Panc1 (cell line): ENCODE results near the gene GNLY. TPM values are rescaled to one million over a fixed set of nuclear protein-coding genes. Genes with fewer than 3 reads are reported as not detected.

Source experiments
- ATAC-seq: fragments of 200-7000 bp; cut with Tn5 transposase; 2 replicates; pipeline ENCODE4 v1.9.1; 2020; ENCODE audit warnings: mild to moderate bottlenecking, moderate library complexity
- BruUV-seq: library from RNA; stranded (reverse); fragments of 400-500 nt; replicated peaks from 2 replicates; lab custom pipeline; 2021; lab: Mats Ljungman, UMichigan
- CTCF ChIA-PET: fragments of 300-600 bp; sonication (Branson Sonifier 250); formaldehyde crosslinking; loops from one replicate; lab custom pipeline; 2022; ENCODE audit warnings: antibody characterized with exemption; lab: Charles Lee
- POLR2A ChIA-PET: fragments of 300-600 bp; sonication (Branson Sonifier 250); formaldehyde crosslinking; loops from one replicate; lab custom pipeline; 2022; ENCODE audit warnings: antibody characterized with exemption; lab: Charles Lee
- DNase-seq: peaks from one replicate; pipeline ENCODE4 v3.0.0-alpha.2; 2010; ENCODE audit warnings: low read depth, low spot score
- H3K27ac ChIP-seq: 2 replicates; pipeline ENCODE4 v1.5.1; 2011; ENCODE audit warnings: mild to moderate bottlenecking, low read length, inconsistent platforms
- H3K27me3 ChIP-seq: fragments of 200-500 bp; sonication (Bioruptor generic); 2 replicates; pipeline ENCODE4 v1.6.0; 2014; ENCODE audit warnings: low read length, inconsistent platforms; ENCODE audit not compliant: control insufficient read depth, insufficient read depth
- H3K36me3 ChIP-seq: fragments of 200-500 bp; sonication (Bioruptor generic); 2 replicates; pipeline ENCODE4 v1.5.1; 2014; ENCODE audit warnings: inconsistent platforms, mild to moderate bottlenecking, low read length, moderate library complexity; ENCODE audit not compliant: control insufficient read depth, insufficient read depth
- H3K4me1 ChIP-seq: 2 replicates; pipeline ENCODE4 v1.5.1; 2011; ENCODE audit warnings: inconsistent platforms, mild to moderate bottlenecking, low read length, moderate library complexity; ENCODE audit not compliant: control insufficient read depth, insufficient read depth
- H3K4me3 ChIP-seq, 2 experiments: 2 replicates each; pipeline ENCODE4 v1.5.1; 2011 to 2012; ENCODE audit warnings: low read depth in 2 of 2, low read length in 2 of 2, mild to moderate bottlenecking in 2 of 2, inconsistent platforms in 1 of 2, moderate library complexity in 1 of 2
- H3K9me3 ChIP-seq: fragments of 200-500 bp; sonication (Bioruptor generic); 2 replicates; pipeline ENCODE4 v1.5.1; 2014; ENCODE audit warnings: low read depth, mild to moderate bottlenecking, inconsistent platforms, low read length, moderate library complexity; ENCODE audit not compliant: control insufficient read depth, insufficient read depth
- POLR2AphosphoS5 ChIP-seq: IDR thresholded peaks from 2 replicates; pipeline ENCODE4 v1.6.1; 2012; ENCODE audit warnings: mild to moderate bottlenecking, low read depth, low read length, moderate library complexity
- SIN3A ChIP-seq: IDR thresholded peaks from 2 replicates; pipeline ENCODE4 v1.6.1; 2012; ENCODE audit warnings: low read depth, mild to moderate bottlenecking, low read length, moderate library complexity, borderline replicate concordance; ENCODE audit not compliant: insufficient read depth
- TCF7L2 ChIP-seq: IDR thresholded peaks from 2 replicates; pipeline ENCODE4 v1.6.1; 2011; ENCODE audit warnings: mild to moderate bottlenecking, low read depth, low read length, inconsistent platforms
- in situ Hi-C: cut with HindIII; loops from 2 replicates; pipeline ENCODE4 v1.10.0; 2016; ENCODE audit warnings: low sequenced_read_pairs, low pct_unique_long_range_greater_than_20kb
- intact Hi-C: fragments of 100-400 bp; cut with micrococcal nuclease; formaldehyde crosslinking; loops from one replicate; pipeline ENCODE4 v1.10.0; 2022; ENCODE audit not compliant: unreplicated experiment
- total RNA-seq: library from RNA; stranded (reverse); gene quantifications from one replicate; pipeline ENCODE4 v1.2.1, GENCODE V29; 2021; ENCODE audit not compliant: unreplicated experiment
- TF ChIP-seq, protein P1 (sequence below): fragments of 450-650 bp; IDR thresholded peaks from 2 replicates; pipeline ENCODE4 v1.5.1; 2017; ENCODE audit warnings: mild to moderate bottlenecking
- TF ChIP-seq, protein P2 (sequence below), 2 experiments: IDR thresholded peaks; 2 replicates each; pipeline ENCODE4 v1.6.1; 2011 to 2012; ENCODE audit warnings: low read depth in 2 of 2, control low read depth in 1 of 2, low read length in 1 of 2, mild to moderate bottlenecking in 1 of 2, moderate library complexity in 1 of 2; ENCODE audit not compliant: insufficient read depth in 1 of 2

GNLY gene
- total RNA-seq, 1 experiment from 2014 or later, result not detected

- TF ChIP-seq, protein P1, sequence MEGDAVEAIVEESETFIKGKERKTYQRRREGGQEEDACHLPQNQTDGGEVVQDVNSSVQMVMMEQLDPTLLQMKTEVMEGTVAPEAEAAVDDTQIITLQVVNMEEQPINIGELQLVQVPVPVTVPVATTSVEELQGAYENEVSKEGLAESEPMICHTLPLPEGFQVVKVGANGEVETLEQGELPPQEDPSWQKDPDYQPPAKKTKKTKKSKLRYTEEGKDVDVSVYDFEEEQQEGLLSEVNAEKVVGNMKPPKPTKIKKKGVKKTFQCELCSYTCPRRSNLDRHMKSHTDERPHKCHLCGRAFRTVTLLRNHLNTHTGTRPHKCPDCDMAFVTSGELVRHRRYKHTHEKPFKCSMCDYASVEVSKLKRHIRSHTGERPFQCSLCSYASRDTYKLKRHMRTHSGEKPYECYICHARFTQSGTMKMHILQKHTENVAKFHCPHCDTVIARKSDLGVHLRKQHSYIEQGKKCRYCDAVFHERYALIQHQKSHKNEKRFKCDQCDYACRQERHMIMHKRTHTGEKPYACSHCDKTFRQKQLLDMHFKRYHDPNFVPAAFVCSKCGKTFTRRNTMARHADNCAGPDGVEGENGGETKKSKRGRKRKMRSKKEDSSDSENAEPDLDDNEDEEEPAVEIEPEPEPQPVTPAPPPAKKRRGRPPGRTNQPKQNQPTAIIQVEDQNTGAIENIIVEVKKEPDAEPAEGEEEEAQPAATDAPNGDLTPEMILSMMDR, result no peak
These were observed 25.6 kb downstream of the GNLY start (continued) for GRCh38 chr2:85719609-85720240.

GRCh38 chr2:85720533-85720932, 26.4 kb downstream of the GNLY start:
- Histone ChIP-seq H3K9me3 (no peaks in the 10 kb centered on the region), H3K36me3 (no peaks in the 10 kb centered on the region), H3K27me3 (no peaks in the 10 kb centered on the region), H3K4me3 (no peak overlapping the region), H3K4me1 (no peaks in the 10 kb centered on the region), H3K27ac (no peak overlapping the region)
- no peak for ATAC-seq
- DNase-seq, result no peak
- TF ChIP-seq, protein P2, sequence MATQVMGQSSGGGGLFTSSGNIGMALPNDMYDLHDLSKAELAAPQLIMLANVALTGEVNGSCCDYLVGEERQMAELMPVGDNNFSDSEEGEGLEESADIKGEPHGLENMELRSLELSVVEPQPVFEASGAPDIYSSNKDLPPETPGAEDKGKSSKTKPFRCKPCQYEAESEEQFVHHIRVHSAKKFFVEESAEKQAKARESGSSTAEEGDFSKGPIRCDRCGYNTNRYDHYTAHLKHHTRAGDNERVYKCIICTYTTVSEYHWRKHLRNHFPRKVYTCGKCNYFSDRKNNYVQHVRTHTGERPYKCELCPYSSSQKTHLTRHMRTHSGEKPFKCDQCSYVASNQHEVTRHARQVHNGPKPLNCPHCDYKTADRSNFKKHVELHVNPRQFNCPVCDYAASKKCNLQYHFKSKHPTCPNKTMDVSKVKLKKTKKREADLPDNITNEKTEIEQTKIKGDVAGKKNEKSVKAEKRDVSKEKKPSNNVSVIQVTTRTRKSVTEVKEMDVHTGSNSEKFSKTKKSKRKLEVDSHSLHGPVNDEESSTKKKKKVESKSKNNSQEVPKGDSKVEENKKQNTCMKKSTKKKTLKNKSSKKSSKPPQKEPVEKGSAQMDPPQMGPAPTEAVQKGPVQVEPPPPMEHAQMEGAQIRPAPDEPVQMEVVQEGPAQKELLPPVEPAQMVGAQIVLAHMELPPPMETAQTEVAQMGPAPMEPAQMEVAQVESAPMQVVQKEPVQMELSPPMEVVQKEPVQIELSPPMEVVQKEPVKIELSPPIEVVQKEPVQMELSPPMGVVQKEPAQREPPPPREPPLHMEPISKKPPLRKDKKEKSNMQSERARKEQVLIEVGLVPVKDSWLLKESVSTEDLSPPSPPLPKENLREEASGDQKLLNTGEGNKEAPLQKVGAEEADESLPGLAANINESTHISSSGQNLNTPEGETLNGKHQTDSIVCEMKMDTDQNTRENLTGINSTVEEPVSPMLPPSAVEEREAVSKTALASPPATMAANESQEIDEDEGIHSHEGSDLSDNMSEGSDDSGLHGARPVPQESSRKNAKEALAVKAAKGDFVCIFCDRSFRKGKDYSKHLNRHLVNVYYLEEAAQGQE (IDR thresholded peaks at IDR 0.05; ENCODE audit: insufficient read depth in 1 of 2, low read depth in 2 of 2, low read length in 1 of 2), result no peak
- TF ChIP-seq TCF7L2 (no peak), POLR2AphosphoS5 (no peak), SIN3A (no peak)
- TF ChIP-seq, protein P1, result no peak
- POLR2A ChIA-PET, result no interaction called here
- no TSS peak for BruUV-seq
- intact Hi-C loops, result no loop called here
- CTCF ChIA-PET, result interaction anchor here (0.5 kb wide), 1 partner anchor 1266 kb away, joined by 3 read pairs; no protein-coding TSS in a partner anchor
- in situ Hi-C loops, result no loop called here

- intact Hi-C loops, result no loop called here
- DNase-seq, result no peak
- TF ChIP-seq TCF7L2 (no peak), SIN3A (no peak), POLR2AphosphoS5 (no peak)
- TF ChIP-seq, protein P1, result no peak
- TF ChIP-seq, protein P2 (IDR thresholded peaks at IDR 0.05; ENCODE audit: insufficient read depth in 1 of 2, low read depth in 2 of 2, low read length in 1 of 2), result no peak
- CTCF ChIA-PET, result interaction anchor here (0.6 kb wide), 1 partner anchor 14 kb away, joined by 3 read pairs; no protein-coding TSS in a partner anchor
- POLR2A ChIA-PET, result no interaction called here
- H3K36me3 ChIP-seq, result no peaks in the 10 kb centered on the region
- in situ Hi-C loops, result no loop called here
- H3K4me1 ChIP-seq, result no peaks in the 10 kb centered on the region
- no peak overlapping the region for H3K4me3 ChIP-seq
- no peak overlapping the region for H3K27ac ChIP-seq
- no peak for ATAC-seq
- no peaks in the 10 kb centered on the region for H3K9me3 ChIP-seq
- no TSS peak for BruUV-seq
- H3K27me3 ChIP-seq, result no peaks in the 10 kb centered on the region
These were observed 27.5 kb downstream of the GNLY start for GRCh38 chr2:85721641-85722040.
